ENCODE data around the gene GRHL1.

The GRHL1 gene

GRCh38 chr2:9974343-9974742 is 22.9 kb downstream of the GRHL1 start:
- CTCF ChIA-PET, result interaction anchor here (0.7 to 1.7 kb wide), 2 partner anchors 10 to 297 kb away, joined by 3 to 6 read pairs; no protein-coding TSS in a partner anchor
- no peak overlapping the region for H3K27ac ChIP-seq

DNA sequence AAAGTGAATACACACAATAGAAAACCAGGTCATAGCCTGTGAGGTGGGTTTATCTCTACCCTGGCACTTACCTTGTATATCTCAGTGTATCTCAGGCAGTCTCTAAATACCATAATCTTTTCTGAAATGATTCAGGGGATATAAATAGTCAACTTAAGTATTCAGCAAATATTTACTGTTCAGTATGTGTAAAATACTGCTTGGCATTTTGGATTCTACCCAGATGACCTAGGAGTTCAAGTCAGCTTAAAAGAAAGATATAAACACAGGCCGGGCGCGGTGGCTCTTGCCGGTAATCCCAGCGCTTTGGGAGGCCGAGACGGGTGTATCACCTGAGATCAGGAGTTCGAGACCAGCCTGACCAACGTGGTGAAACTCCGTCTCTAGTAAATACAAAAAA is 23.8 kb downstream of the GRHL1 start:
- POLR2A ChIA-PET (ENCODE audit: low non-redundant PET), result no interaction called here
- TF ChIP-seq, protein P1, sequence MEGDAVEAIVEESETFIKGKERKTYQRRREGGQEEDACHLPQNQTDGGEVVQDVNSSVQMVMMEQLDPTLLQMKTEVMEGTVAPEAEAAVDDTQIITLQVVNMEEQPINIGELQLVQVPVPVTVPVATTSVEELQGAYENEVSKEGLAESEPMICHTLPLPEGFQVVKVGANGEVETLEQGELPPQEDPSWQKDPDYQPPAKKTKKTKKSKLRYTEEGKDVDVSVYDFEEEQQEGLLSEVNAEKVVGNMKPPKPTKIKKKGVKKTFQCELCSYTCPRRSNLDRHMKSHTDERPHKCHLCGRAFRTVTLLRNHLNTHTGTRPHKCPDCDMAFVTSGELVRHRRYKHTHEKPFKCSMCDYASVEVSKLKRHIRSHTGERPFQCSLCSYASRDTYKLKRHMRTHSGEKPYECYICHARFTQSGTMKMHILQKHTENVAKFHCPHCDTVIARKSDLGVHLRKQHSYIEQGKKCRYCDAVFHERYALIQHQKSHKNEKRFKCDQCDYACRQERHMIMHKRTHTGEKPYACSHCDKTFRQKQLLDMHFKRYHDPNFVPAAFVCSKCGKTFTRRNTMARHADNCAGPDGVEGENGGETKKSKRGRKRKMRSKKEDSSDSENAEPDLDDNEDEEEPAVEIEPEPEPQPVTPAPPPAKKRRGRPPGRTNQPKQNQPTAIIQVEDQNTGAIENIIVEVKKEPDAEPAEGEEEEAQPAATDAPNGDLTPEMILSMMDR (conservative IDR thresholded peaks at IDR 0.05; ENCODE audit: low read depth), result no peak
- H3K27ac ChIP-seq, result no peak overlapping the region
- no peak for DNase-seq (ENCODE audit: low spot score)
- CTCF ChIA-PET, result interaction anchor here (0.7 kb wide), 1 partner anchor 98 kb away, joined by 4 read pairs; no protein-coding TSS in a partner anchor

More at GRCh38 chr2:9974343-9974742, 22.9 kb downstream of the GRHL1 start:
- POLR2A ChIA-PET (ENCODE audit: low non-redundant PET), result no interaction called here
- no peak for DNase-seq (ENCODE audit: low spot score)
- TF ChIP-seq, protein P1 (conservative IDR thresholded peaks at IDR 0.05; ENCODE audit: low read depth), result no peak

DNA sequence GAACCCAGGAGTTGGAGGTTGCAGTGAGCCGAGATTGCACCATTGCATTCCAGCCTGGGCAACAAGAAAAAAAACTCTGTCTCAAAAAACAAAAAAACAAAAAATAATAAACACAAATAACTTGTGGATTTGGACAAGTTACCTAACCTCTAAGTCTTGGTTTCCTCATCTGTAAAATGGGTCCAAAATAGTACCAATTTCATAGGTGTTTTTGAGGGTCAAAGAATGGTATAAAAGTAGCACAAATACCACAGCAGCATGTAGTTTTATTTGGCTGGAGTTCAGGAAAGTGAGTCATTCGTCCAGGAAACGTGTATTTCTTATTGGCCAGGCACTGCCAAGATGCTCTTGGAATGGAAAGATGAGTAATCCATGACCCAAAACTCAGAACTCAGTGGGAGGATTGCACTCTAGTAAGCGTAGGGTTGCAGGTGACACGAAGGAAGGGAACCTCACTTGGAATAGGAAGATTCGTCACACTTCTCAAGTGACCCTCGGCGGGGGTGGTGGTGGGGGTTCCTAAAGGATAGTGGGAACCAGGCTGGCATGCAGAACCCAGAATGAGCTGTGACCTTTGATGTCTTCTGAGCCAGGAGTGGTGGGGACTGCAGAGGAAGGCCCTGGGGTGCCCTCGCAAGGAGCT is 24.4 kb downstream of the GRHL1 start:
- CTCF ChIA-PET, result interaction anchor here (0.7 kb wide), 1 partner anchor 97 kb away, joined by 4 read pairs; no protein-coding TSS in a partner anchor
- POLR2A ChIA-PET (ENCODE audit: low non-redundant PET), result no interaction called here
- TF ChIP-seq, protein P1 (conservative IDR thresholded peaks at IDR 0.05; ENCODE audit: low read depth), result no peak
- H3K27ac ChIP-seq, result peak overlapping the region; percentile 58
- peak; percentile 98 for DNase-seq (ENCODE audit: low spot score)

- CTCF ChIA-PET, result no interaction called here
- POLR2A ChIA-PET (ENCODE audit: low non-redundant PET), result no interaction called here
- TF ChIP-seq, protein P1 (conservative IDR thresholded peaks at IDR 0.05; ENCODE audit: low read depth), result no peak
- H3K27ac ChIP-seq, result no peak overlapping the region
- no peak for DNase-seq (ENCODE audit: low spot score)
Measured at GRCh38 chr2:9979977-9980376, 28.5 kb downstream of the GRHL1 start.

DNA sequence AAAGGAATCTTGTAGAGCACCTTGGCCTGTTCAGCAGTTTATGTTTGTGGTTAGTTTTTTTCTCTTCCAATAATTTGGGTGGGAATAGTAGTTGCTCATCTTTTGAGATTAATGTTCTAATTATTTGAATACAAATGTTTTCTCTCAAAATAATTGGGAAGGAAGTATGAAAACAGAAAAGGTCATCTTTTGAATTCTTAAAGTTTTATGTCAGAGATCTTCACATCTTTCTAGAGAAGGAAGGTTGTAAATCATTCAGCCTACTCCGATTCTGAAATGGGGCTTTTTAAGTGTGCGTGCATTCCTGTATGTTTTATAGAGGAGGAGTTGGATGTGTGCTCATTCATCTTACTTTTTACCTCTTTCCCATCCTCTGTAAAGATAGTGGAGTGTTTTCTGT is 29.0 kb downstream of the GRHL1 start:
- TF ChIP-seq, protein P1 (conservative IDR thresholded peaks at IDR 0.05; ENCODE audit: low read depth), result no peak
- H3K27ac ChIP-seq, result no peak overlapping the region
- ChIA-PET CTCF (no interaction called here), POLR2A (ENCODE audit: low non-redundant PET) (no interaction called here)
- DNase-seq (ENCODE audit: low spot score), result no peak

GRCh38 chr2:9981655-9982054 is 30.2 kb downstream of the GRHL1 start:
- TF ChIP-seq, protein P1 (conservative IDR thresholded peaks at IDR 0.05; ENCODE audit: low read depth), result no peak
- no peak for DNase-seq (ENCODE audit: low spot score)
- no peak overlapping the region for H3K27ac ChIP-seq
- ChIA-PET CTCF (interaction anchor here (0.6 kb wide), 1 partner anchor 24 kb away, joined by 3 read pairs; no protein-coding TSS in a partner anchor), POLR2A (ENCODE audit: low non-redundant PET) (no interaction called here)
